MM.1S (cell line): ENCODE data around the gene PRLH.

Source experiments
- EZH2phosphoT487 ChIP-seq: fragments of 300-600 bp; sonication (generic); IDR thresholded peaks from 2 replicates; pipeline ENCODE4 v1.6.1; 2018; ENCODE audit warnings: antibody characterized with exemption, low read length
- TF ChIP-seq, protein P1 (sequence below): fragments of 300-600 bp; sonication (generic); IDR thresholded peaks from 2 replicates; pipeline ENCODE4 v1.5.1; 2016; ENCODE audit warnings: antibody characterized with exemption, low read length, mixed read lengths

DNA sequence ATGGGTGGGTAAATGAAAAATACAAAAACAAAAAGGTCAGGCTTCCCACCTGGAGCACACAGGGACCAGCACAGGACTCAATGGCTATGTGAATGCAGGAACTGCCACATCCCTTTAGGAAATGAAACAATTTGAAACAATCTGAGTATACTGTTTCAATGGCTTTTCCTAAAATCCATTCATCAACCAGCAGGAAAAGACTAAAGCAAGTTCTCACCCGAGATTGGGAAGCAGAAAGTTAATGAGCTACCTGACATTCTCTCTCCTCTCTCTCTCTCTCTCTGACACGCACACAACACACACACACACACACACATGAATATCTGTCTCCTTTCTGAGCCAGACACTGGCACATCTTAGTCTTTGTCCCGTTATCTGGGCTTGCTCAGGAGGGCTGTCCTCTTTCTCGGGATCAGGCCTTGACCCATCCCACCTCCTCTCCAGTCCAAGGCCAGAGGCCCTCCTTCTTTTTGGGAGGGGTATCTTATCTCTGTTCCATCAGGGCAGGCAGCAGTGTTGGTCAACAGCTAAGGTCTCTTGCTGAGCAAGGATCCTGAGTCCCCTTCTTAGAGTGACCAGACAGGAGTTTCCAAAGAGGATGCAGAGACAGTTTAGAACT lies 49.4 kb downstream of the PRLH start:
- TF ChIP-seq, protein P1, sequence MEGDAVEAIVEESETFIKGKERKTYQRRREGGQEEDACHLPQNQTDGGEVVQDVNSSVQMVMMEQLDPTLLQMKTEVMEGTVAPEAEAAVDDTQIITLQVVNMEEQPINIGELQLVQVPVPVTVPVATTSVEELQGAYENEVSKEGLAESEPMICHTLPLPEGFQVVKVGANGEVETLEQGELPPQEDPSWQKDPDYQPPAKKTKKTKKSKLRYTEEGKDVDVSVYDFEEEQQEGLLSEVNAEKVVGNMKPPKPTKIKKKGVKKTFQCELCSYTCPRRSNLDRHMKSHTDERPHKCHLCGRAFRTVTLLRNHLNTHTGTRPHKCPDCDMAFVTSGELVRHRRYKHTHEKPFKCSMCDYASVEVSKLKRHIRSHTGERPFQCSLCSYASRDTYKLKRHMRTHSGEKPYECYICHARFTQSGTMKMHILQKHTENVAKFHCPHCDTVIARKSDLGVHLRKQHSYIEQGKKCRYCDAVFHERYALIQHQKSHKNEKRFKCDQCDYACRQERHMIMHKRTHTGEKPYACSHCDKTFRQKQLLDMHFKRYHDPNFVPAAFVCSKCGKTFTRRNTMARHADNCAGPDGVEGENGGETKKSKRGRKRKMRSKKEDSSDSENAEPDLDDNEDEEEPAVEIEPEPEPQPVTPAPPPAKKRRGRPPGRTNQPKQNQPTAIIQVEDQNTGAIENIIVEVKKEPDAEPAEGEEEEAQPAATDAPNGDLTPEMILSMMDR, result no peak
- no peak for TF ChIP-seq EZH2phosphoT487
